GM18519 (cell line): ENCODE data around the gene TFG.
A peak's percentile ranks its signal among the peaks of the same experiment; 100 is the strongest.

Source experiments
- ATAC-seq: cut with Tn5 transposase; IDR thresholded peaks from one replicate; pipeline ENCODE4 v1.9.1; 2021; ENCODE audit warnings: mild to moderate bottlenecking, moderate library complexity; ENCODE audit not compliant: unreplicated experiment, low FRiP score

Gene TFG

DNA sequence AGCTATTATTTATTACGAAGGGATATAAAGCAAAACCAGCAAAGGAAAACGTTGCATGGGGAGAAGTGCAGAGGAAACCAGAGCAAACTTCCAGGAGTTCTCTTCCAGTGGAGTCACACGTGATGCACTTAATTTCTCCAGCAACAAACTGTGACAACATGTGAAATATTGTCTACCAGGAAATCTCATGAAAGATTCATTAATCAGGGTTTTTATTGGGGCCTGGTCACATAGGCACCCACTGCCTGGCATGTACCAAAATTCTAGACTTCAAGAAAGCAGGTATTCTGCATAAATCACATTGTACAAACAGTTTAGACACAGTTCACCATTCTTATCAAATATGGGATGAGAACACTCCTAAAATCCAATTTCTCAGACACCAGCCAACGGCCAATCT is 5.4 kb upstream of the TFG start:
- no peak for ATAC-seq

DNA sequence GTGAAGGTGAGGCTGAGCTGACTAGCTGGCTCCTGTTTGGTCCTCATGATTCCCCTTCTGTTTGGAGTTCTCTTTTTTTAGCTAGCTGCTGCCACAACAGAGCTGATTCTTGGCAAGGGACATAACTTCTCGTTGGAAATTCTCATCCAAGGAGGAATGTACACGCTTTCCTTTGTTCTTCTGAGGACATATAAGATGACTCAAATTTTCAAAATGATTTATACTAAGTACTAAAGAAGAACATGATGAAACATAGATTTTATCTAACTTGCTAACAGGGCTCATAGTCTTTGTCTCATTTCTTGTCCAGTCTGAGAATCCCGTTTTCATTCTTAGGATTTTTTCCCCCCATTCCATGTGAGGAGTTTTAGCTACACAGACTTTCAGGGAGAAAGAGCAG is 2.9 kb upstream of the TFG start:
- ATAC-seq = no peak

DNA sequence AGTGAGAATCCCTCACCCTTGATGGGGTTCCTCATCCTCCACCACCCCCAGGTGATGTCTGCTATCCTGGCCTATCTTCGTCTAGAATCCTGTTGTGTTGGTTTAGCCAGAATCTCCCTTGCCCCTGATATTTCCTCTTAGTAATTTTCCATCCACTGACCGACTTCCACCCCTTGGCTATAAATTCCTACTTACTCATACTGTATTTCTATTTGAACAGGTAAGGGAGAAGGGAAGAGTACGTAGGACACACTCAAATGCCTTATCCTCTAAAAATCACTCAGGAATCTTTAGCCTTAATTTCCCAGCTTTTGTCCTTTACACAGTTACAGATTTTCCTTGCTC is 678 bp upstream of the TFG start:
- ATAC-seq = no peak

DNA sequence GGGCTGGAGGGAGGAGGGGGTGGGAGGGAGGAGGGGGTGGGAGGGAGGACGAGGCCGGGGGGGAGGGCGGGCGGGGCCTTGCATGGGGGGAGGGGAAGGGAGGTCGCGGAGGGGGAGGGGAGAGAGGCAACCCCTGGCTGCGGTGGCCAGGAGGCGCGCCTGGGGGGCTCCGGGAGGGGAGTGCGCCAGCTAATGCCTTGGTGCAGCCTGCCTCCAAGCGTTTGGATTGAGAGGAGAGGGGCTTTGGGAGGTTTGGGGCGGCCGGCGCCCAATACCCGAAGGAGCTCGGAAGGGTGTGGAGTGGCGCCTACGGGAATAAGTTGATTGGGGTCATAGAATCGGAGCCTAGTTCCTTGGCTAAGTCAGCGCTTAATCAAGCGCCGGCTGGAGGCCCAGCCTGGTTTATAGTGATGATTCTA is 557 bp downstream of the TFG start:
- ATAC-seq = no peak

DNA sequence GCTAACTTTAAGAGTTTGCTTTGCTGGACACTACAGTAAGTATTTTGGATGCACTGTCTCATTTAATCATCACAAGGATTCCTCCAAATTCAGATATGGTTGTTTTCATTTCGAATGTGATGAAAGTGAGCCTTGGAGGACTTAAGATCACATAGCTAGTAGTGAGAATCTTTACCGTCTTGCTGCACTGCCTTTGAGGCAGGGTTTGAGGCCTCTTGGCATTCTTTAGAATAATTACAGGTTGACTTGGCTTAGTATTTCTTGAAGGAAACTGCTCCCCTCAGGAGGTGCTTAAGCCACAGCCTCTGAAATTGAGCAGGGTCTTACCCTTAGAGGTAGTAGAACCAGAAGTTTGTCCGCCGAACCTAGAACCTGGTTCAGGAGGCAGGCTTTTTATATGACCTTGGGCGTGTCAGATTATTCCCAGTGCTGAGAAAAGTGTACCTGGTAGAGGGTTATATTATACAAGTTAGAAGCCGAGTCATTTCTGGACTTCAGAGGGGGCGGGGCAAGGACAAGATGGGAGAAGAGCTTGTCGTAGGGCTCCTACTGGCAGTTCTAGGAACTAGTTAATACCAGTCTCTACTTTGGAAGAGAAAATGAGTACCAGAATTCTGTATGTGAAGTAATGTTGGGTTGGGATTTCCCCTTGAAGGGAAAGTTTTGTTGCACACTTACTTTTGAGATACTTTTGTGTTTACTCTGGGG is 1.1 kb downstream of the TFG start:
- ATAC-seq = peak; percentile 26

DNA sequence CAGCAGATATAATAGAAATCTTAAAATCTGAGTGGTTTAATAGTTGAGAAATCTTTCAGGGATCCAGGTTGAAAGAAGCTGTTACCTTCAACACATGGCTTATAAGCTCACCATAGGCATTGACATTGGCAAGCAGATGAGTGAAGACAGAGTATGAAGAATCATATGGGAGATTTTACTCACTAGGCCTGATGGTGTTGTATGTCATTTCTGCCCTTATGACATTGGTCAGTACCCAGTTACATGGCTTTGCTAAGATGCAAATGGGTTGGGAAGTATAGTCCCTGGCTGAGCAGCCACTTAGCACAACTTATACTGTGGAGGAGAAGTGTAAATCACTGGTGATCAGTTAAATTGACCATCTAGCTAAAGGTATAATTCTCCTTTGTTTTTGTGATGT is 5.9 kb downstream of the TFG start:
- no peak for ATAC-seq

DNA sequence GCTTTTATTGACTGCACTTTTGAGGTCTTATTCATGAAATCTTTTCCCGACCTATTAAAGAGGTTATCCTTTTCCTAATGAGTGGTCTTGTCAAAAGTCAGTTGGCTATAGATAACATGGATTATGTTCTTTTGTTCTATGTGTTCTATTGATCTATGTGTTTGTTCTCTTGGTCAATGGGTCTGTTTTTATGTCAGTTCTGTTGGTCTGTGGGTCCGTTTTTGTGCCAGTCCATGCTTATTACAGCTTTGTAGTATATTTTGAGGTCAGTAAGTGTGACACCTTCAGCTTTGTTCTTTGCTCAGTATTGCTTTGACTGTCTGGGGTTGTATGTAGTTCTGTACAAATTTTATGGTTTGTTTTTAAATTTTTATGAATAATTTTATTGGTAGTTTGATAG is 7.8 kb downstream of the TFG start:
- no peak for ATAC-seq

DNA sequence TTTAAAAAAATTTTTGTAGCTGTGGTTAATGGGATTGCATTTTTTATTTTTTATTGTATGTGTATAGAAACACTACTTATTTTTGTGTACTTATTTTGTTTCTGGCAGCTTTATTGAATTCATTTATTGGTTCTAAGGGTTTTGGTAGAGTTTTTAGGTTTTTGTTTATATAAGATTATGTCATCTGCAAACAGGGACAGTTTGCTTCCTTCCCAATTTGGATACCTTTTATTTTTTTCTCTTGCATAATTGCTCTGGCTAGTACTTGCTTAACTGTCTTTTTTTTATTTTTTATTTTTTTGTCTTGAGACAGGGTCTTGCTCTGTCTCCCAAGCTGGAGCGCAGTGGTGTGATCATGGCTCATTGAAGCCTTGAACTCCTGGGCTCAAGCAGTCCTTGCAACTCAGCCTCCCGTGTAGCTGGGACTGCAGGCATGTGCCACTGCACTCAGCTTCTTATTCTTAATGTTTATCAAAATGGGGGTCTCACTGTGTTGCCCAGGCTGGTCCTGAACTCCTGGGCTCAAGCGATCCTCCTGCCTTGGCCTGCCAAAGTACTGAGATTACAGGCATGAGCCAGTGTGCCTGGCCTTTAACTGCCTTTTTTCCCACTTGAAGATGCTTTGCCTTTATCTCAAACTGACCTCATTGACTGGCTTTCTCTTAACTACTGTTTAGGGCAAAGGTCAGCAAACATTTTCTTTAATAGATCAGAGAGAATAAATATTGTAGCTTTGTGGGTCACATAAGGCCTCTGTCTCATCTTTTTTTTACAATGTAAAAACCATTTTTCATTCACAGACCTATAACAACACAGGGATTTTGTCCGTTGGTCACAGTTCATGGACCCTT is 8.6 kb downstream of the TFG start:
- ATAC-seq = no peak

DNA sequence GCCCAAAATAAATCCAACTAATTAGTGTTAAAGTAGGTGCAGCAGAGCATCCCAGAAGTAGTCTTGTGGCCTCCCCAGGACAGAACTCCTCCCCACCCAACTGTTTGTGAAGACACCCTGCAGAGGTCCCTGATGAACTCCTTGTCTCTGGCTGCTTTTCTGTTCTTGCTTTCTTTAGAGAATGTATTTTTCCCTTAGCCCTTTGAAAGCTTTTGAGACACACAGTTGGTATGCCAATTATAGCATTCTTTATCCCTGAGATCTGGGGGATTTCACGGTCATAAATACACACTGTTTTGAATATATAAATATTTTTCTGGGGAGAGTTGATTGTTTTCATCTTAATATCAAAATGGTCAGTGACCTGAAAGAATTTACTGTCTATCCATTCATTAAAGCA is 9.8 kb downstream of the TFG start:
- no peak for ATAC-seq

DNA sequence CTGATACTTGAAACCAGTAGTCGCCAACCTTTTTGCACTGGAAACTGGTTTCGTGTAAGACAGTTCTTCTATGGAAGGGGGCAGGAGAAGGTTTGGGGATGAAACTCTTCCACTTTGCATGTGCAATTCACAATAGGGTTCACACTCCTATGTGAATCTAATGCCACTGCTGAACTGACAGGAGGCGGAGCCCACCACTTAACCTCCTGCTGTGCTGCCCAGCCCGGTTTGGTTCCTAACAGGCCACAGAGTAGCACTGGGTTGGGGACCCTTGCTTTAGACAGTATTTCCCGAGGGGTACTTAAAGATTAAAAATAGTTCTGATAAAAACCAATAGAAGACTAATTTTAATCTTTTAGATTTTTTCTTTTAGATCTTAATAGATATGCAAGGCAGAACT is 11.1 kb downstream of the TFG start:
- no peak for ATAC-seq

DNA sequence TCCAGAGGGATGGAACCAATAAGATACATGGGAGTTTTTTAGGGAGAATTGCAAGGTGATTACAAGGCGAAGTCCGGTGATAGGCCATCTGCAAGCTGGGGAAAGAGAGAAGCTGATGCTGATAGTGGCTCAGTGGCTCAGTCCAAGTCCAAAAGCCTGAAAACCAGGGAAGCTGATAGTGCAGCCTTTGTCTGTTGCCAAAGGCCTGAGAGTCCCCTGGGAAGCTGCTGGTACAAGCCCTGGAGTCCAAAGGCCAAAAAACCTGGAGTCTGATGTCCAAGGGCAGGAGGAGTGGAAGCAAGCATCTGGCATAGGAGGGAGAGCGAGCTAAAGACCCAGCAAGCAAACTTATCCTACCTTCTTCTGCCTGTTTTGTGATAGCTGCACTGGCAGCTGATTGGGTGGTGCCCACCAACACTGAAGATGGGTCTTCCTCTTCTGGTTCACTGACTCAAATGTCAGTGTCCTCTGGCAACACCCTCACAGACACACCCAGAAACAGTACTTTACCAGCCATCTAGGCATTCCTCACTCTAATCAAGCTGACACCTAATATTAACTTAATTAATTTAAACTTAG is 16.7 kb downstream of the TFG start:
- no peak for ATAC-seq

DNA sequence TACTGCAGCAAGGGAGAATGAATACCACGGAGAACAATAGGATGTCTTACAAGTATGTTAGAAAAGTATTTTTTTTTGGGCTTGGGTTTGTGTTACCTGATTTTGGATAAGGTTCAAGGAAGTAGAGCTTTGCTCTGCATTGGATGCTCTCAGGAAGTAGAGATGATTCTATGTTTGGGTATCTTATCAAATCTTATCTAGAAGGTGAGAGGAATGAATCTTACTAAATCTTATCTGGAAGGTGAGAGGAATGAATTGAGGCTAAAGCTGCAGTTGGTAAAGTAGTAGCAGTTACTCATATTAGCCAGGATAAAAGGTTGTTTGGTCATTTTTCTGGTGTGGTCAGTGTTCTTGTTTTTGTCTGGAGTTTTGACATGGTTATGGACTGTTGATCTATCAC is 17.4 kb downstream of the TFG start:
- ATAC-seq = no peak

DNA sequence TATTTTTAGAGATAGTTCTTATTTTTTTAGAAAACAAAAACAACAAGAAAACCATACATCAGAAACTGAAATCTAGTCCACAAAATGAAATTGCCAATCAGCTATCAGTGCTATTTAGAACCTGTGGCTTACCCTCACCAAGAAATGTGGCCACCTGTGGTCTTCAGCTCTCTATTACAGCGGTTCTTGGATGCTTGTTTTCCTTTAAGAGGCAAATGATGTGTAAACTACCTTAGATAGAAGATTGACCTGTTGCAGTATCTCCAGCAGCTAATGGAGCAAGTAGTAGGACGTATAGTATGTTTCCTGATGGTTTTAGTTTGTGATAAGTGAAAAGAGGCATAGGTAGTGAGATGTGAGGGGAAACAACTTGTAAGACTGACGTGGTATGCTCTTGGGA is 21.2 kb downstream of the TFG start:
- ATAC-seq = no peak

DNA sequence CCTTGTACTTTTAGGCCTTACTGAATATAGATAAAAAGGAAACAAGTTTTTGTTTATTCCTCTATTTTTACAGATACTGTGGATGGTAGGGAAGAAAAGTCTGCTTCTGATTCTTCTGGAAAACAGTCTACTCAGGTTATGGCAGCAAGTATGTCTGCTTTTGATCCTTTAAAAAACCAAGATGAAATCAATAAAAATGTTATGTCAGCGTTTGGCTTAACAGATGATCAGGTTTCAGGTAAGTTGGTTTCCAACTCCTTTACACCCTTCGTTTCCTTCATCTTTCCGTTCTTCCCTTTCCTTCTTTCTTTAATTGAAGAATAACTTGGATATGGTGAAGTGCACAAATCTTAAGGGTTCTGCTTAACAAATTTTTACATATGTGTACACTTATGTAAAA is 23.1 kb downstream of the TFG start:
- ATAC-seq = no peak

DNA sequence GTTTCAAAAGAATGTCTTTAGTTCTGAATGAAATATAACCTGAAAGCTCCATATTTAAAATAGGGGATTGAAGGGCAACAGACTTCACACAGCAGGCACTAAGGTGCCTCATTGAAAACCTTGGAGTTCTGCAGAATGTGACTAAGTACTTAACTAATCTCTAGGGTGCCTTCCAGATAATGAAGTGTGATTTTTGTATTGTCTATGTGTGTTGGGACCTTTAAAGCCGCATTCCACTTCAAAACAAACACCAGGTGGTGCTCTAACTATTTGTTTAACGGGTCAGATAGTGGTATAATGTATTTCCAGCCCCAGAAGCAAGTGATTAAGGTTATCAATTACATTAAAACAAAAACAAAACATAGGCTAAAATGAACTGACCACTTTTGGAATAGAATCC is 28.0 kb downstream of the TFG start:
- no peak for ATAC-seq

DNA sequence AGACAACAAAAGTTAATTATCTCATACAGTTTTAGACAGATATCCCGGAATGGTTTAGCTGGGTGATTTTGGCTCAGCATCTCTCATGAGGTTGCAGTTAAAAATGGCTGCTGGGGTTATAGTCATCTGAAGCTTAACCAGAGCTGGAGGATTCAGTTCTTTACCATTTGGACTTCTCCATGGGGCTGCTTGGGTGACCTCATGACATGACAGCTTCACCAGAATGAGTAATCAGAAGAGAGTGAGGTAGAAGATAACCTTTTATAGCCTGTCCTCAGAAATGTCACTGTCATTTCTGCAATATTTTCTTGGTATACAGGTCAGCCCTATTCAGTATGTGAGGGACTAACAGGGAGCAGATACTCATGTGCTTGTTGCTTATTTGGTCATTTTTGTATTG is 30.9 kb downstream of the TFG start:
- ATAC-seq = no peak

DNA sequence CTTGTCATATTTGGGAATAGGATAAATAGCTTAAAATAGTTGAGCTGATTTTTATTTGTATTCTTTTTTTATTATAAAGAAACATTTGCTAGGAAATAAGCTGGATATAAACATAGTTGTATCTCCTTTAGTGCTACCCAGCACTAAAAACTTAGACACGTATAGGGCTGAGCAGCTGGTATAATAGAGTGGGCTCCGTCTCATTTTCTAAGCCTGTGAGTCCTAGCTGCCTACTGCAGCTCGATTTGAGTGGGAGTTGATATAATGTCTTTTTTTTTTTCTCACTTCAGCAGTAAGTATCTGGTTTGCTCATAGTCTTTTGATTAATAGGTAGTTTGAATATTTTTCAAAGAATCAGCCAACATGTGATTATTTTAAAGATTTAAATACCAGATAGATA is 34.2 kb downstream of the TFG start:
- no peak for ATAC-seq

DNA sequence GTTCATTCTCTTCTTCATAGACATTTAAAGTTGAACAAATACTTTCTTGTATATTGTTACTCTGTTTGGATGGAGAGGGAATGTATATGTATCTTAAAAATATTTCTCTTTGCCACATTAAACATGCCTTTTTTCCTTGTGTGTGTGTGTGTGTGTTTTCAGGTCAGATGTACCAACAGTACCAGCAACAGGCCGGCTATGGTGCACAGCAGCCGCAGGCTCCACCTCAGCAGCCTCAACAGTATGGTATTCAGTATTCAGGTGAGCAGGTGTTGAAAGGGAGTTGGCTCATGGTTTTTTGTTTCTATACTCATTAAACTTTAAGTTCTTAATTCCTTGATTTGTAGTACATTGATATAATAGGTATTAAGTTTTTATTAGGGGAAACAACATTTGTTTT is 35.4 kb downstream of the TFG start:
- no peak for ATAC-seq

DNA sequence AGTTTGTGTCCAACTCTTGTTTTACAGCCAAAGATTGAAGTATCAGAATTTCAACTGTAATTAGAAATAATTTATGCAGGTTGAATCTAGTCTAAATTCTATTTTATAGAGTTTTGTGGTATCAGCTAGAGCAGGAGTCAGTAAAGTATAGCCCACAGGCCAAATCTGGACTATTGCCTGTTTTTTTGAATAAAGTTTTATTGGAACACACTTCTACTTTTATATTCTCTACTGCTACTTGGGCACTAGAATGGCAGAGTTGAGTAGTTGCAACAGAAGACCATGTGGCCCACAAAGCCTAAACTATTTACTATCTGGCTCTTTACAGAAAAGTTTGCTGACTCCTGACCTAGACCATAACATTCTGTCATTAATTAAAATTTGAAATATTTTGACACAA is 36.3 kb downstream of the TFG start:
- no peak for ATAC-seq

DNA sequence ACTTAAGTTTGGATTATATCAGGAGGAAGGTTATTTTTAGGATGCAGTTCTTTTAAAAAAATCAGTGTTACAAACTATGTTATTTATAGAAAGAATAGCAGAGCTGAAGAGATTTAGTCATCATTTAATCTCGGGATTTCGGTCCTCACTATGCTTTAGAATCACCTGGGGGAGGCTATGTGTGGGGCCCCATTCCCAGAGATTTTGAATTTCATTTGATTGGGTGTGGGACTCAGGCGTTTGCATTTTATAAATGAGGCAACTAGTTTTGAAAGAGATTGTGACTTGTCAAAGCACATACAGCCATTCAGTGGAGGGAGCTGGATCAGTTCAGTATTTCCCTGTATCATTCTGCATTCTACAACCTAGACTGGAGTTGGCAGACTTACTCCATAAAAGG is 36.8 kb downstream of the TFG start:
- no peak for ATAC-seq

DNA sequence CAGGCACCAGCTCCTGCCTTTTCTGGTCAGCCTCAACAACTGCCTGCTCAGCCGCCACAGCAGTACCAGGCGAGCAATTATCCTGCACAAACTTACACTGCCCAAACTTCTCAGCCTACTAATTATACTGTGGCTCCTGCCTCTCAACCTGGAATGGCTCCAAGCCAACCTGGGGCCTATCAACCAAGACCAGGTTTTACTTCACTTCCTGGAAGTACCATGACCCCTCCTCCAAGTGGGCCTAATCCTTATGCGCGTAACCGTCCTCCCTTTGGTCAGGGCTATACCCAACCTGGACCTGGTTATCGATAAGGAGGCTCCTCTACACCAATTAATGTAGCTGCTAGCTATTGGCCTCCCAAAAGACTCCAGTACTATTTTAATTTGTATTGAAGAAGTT is 38.9 kb downstream of the TFG start:
- ATAC-seq = no peak

DNA sequence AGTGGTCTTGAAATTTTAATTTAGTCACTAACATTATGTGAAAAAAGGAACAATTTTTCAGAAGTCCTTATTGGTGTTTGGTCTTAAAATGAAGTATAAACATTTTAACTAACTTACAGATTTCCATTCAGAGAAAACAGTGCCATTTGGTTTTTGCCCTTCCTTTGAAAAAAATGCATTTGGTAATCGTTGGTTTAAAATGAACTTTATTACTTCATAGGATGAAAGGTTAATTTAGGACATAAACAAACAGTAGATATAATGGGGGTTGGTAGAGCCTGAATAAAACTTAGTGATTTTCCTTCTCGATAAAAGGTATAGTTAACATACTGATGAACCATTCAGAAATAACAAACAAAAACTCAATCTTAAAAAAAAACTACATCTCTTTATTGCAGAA is 39.7 kb downstream of the TFG start:
- no peak for ATAC-seq
